GM19455 (cell line): ENCODE results near the gene RNF144A.

Experiments
- ATAC-seq: cut with Tn5 transposase; IDR thresholded peaks from one replicate; pipeline ENCODE4 v1.9.1; 2021; ENCODE audit not compliant: unreplicated experiment

Gene RNF144A

GRCh38 chr2:7035884-7036283 is 118.7 kb downstream of the RNF144A start:
- ATAC-seq: no peak

GRCh38 chr2:7037340-7038333 is 120.4 kb downstream of the RNF144A start:
- ATAC-seq: peak; percentile 86

GRCh38 chr2:7040547-7040946 is 123.3 kb downstream of the RNF144A start:
- ATAC-seq: no peak

GRCh38 chr2:7041421-7041820 is 124.2 kb downstream of the RNF144A start:
- ATAC-seq: no peak

GRCh38 chr2:7043690-7044089 is 126.5 kb downstream of the RNF144A start:
- ATAC-seq: no peak

GRCh38 chr2:7044253-7045250 is 127.3 kb downstream of the RNF144A start:
- ATAC-seq: peak; percentile 72

GRCh38 chr2:7045601-7046590 is 128.7 kb downstream of the RNF144A start:
- ATAC-seq: no peak

GRCh38 chr2:7047661-7048060 is 130.4 kb downstream of the RNF144A start:
- no peak for ATAC-seq

GRCh38 chr2:7048762-7049294 is 131.6 kb downstream of the RNF144A start:
- no peak for ATAC-seq

GRCh38 chr2:7052404-7052803 is 135.2 kb downstream of the RNF144A start:
- ATAC-seq: no peak

GRCh38 chr2:7053650-7054265 is 136.5 kb downstream of the RNF144A start:
- no peak for ATAC-seq

GRCh38 chr2:7057865-7058400 is 140.7 kb downstream of the RNF144A start:
- ATAC-seq: no peak

- no peak for ATAC-seq
Observed at GRCh38 chr2:7060156-7060555, 142.9 kb downstream of the RNF144A start.

- ATAC-seq: no peak
Observed at GRCh38 chr2:7060631-7061449, 143.6 kb downstream of the RNF144A start.

- ATAC-seq: no peak
Observed at GRCh38 chr2:7061450-7061789, 144.2 kb downstream of the RNF144A start.

GRCh38 chr2:7061921-7062320 is 144.7 kb downstream of the RNF144A start:
- ATAC-seq: no peak

GRCh38 chr2:7063789-7064188 is 146.6 kb downstream of the RNF144A start:
- ATAC-seq: no peak

- no peak for ATAC-seq
Observed at GRCh38 chr2:7068457-7068856, 151.2 kb downstream of the RNF144A start.
